PC-9 (cell line): ENCODE results near the gene PALD1. TPM values are rescaled to one million over a fixed set of nuclear protein-coding genes. Genes with fewer than 3 reads are reported as not detected.

Source experiments
- BruUV-seq: library from RNA; stranded (reverse); fragments of 400-500 nt; replicated peaks from 2 replicates; lab custom pipeline; 2021; lab: Mats Ljungman, UMichigan
- CTCF ChIA-PET: fragments of 300-600 bp; sonication (Branson Sonifier 250); formaldehyde crosslinking; loops from one replicate; lab custom pipeline; 2022; ENCODE audit warnings: antibody characterized with exemption; lab: Charles Lee
- POLR2A ChIA-PET: fragments of 300-600 bp; sonication (Branson Sonifier 250); formaldehyde crosslinking; loops from one replicate; lab custom pipeline; 2022; ENCODE audit warnings: antibody characterized with exemption; ENCODE audit not compliant: unreplicated experiment; lab: Charles Lee
- DNase-seq, 2 experiments: peaks; one replicate each; pipeline versions ENCODE4 v3.0.0 to v3.0.0-alpha.2; 2015 to 2022; ENCODE audit warnings: mixed read lengths in 1 of 2
- H2AFZ ChIP-seq: fragments of 200-600 bp; sonication (generic); 2 replicates; pipeline ENCODE4 v1.8.1; 2017; ENCODE audit warnings: antibody characterized with exemption
- H3F3A ChIP-seq: fragments of 200-600 bp; sonication (generic); 2 replicates; pipeline ENCODE4 v1.8.1; 2017; ENCODE audit warnings: antibody characterized with exemption, mild to moderate bottlenecking, low read depth; ENCODE audit not compliant: insufficient read depth
- H3K27ac ChIP-seq: fragments of 200-600 bp; sonication (generic); 2 replicates; pipeline ENCODE4 v1.6.1; 2016; ENCODE audit warnings: mixed run types
- H3K27me3 ChIP-seq: fragments of 200-600 bp; sonication (generic); 2 replicates; pipeline ENCODE4 v1.6.1; 2016; ENCODE audit warnings: low read depth, mixed run types; ENCODE audit not compliant: insufficient read depth
- H3K36me3 ChIP-seq: fragments of 200-600 bp; sonication (generic); 2 replicates; pipeline ENCODE4 v1.6.1; 2016; ENCODE audit warnings: low read depth, mixed run types
- H3K4me1 ChIP-seq: fragments of 200-600 bp; sonication (generic); replicated peaks from 2 replicates; pipeline ENCODE4 v1.6.1; 2016; ENCODE audit warnings: mixed run types; ENCODE audit not compliant: insufficient read depth
- H3K4me2 ChIP-seq: fragments of 200-600 bp; sonication (generic); 2 replicates; pipeline ENCODE4 v1.6.1; 2017; ENCODE audit warnings: mixed run types
- H3K4me3 ChIP-seq: fragments of 200-600 bp; sonication (generic); 2 replicates; pipeline ENCODE4 v1.6.1; 2016; ENCODE audit warnings: mixed run types
- H3K79me2 ChIP-seq: fragments of 200-600 bp; sonication (generic); 2 replicates; pipeline ENCODE4 v1.6.1; 2017; ENCODE audit warnings: low read depth, mixed run types
- H3K9me2 ChIP-seq: fragments of 200-600 bp; sonication (generic); 2 replicates; pipeline ENCODE4 v1.8.1; 2017; ENCODE audit warnings: mild to moderate bottlenecking; ENCODE audit not compliant: insufficient read depth
- H3K9me3 ChIP-seq: fragments of 200-600 bp; sonication (generic); 2 replicates; pipeline ENCODE4 v1.8.1; 2016; ENCODE audit warnings: low read depth; ENCODE audit not compliant: insufficient read depth
- H4K20me1 ChIP-seq: fragments of 200-600 bp; sonication (generic); 2 replicates; pipeline ENCODE4 v1.8.1; 2017; ENCODE audit not compliant: insufficient read depth
- CTCF ChIP-seq: fragments of 200-600 bp; sonication (generic); conservative IDR thresholded peaks from 2 replicates; pipeline ENCODE4 v1.6.1; 2017; ENCODE audit warnings: mixed run types, antibody characterized with exemption, mild to moderate bottlenecking, moderate library complexity
- EZH2 ChIP-seq: fragments of 200-600 bp; sonication (generic); IDR thresholded peaks from 2 replicates; pipeline ENCODE4 v1.8.0; 2017; ENCODE audit warnings: antibody characterized with exemption, low read depth
- intact Hi-C: fragments of 100-400 bp; cut with micrococcal nuclease; formaldehyde crosslinking; loops from one replicate; pipeline ENCODE4 v1.10.0; 2022; ENCODE audit not compliant: unreplicated experiment
- total RNA-seq: library from RNA; stranded (reverse); gene quantifications from 2 replicates; pipeline ENCODE4 v1.2.3, GENCODE V29; 2021

The PALD1 gene
- total RNA-seq, 1 experiment from 2014 or later = 5.2 TPM

- no peak for DNase-seq
- H3K4me3 ChIP-seq = no peak overlapping the region
- no peak overlapping the region for H3K27ac ChIP-seq
- H3K9me3 ChIP-seq = no peaks in the 10 kb centered on the region
- no peak overlapping the region for H3K4me2 ChIP-seq
- H4K20me1 ChIP-seq = no peaks in the 10 kb centered on the region
- H3K9me2 ChIP-seq = no peaks in the 10 kb centered on the region
- H3K36me3 ChIP-seq = no peaks in the 10 kb centered on the region
- POLR2A ChIA-PET = no interaction called here
- H3K79me2 ChIP-seq = no peaks in the 10 kb centered on the region
- H2AFZ ChIP-seq = no peak overlapping the region
- CTCF ChIA-PET = no interaction called here
- intact Hi-C loops = no loop called here
- no peak for TF ChIP-seq EZH2
- TF ChIP-seq CTCF = no peak
- no peaks in the 10 kb centered on the region for H3K27me3 ChIP-seq
- no peaks in the 10 kb centered on the region for H3K4me1 ChIP-seq
- no TSS peak for BruUV-seq
- H3F3A ChIP-seq = no peaks in the 10 kb centered on the region
Measured at GRCh38 chr10:70507966-70508365, 29.4 kb downstream of the PALD1 start.

- Histone ChIP-seq H3K79me2 (no peaks in the 10 kb centered on the region), H3F3A (no peaks in the 10 kb centered on the region), H3K27ac (no peak overlapping the region), H4K20me1 (no peaks in the 10 kb centered on the region), H3K4me2 (no peak overlapping the region), H3K4me1 (no peaks in the 10 kb centered on the region), H3K9me3 (no peaks in the 10 kb centered on the region), H3K9me2 (no peaks in the 10 kb centered on the region), H3K27me3 (no peaks in the 10 kb centered on the region), H3K4me3 (no peak overlapping the region), H3K36me3 (no peaks in the 10 kb centered on the region), H2AFZ (no peak overlapping the region)
- peak in 1 of 2 experiments; percentile 8 for DNase-seq
- TF ChIP-seq EZH2 (no peak), CTCF (no peak)
- CTCF ChIA-PET = no interaction called here
- intact Hi-C loops = no loop called here
- BruUV-seq = no TSS peak
- POLR2A ChIA-PET = interaction anchor here (0.6 kb wide), 1 partner anchor 213 kb away, joined by 3 read pairs; no protein-coding TSS in a partner anchor
Measured at GRCh38 chr10:70508912-70509756, 30.6 kb downstream of the PALD1 start.

- Histone ChIP-seq H2AFZ (no peak overlapping the region), H3K27me3 (no peaks in the 10 kb centered on the region), H3K4me1 (no peaks in the 10 kb centered on the region), H3F3A (no peaks in the 10 kb centered on the region), H3K36me3 (no peaks in the 10 kb centered on the region), H3K4me3 (no peak overlapping the region), H3K4me2 (no peak overlapping the region), H3K9me3 (no peaks in the 10 kb centered on the region), H3K9me2 (no peaks in the 10 kb centered on the region), H4K20me1 (no peaks in the 10 kb centered on the region), H3K79me2 (no peaks in the 10 kb centered on the region), H3K27ac (no peak overlapping the region)
- BruUV-seq = no TSS peak
- TF ChIP-seq EZH2 = no peak
- no peak for TF ChIP-seq CTCF
- no peak for DNase-seq
- POLR2A ChIA-PET = interaction anchor here (0.6 kb wide), 1 partner anchor 213 kb away, joined by 3 read pairs; no protein-coding TSS in a partner anchor
- CTCF ChIA-PET = no interaction called here
- intact Hi-C loops = no loop called here
Measured at GRCh38 chr10:70509757-70510147, 31.2 kb downstream of the PALD1 start.
